Ishikawa (cell line): ENCODE data around the gene MCRS1.

ENCODE experiments used
- CEBPB ChIP-seq: IDR thresholded peaks from 2 replicates; pipeline ENCODE4 v1.6.1; 2012
- CREB1 ChIP-seq: IDR thresholded peaks from 2 replicates; pipeline ENCODE4 v1.6.1; 2012; ENCODE audit warnings: low read depth
- EGR1 ChIP-seq: IDR thresholded peaks from 2 replicates; pipeline ENCODE4 v1.6.1; 2012
- EP300 ChIP-seq: IDR thresholded peaks from 2 replicates; pipeline ENCODE4 v1.6.1; 2012; ENCODE audit warnings: borderline replicate concordance
- FOXM1 ChIP-seq: IDR thresholded peaks from 2 replicates; pipeline ENCODE4 v1.6.1; 2012; ENCODE audit warnings: low read depth, borderline replicate concordance
- MAX ChIP-seq: IDR thresholded peaks from 2 replicates; pipeline ENCODE4 v1.6.1; 2012
- NFIC ChIP-seq: IDR thresholded peaks from 2 replicates; pipeline ENCODE4 v1.6.1; 2012
- RAD21 ChIP-seq: IDR thresholded peaks from 2 replicates; pipeline ENCODE4 v1.6.1; 2012; ENCODE audit warnings: low read depth
- REST ChIP-seq: IDR thresholded peaks from 2 replicates; pipeline ENCODE4 v1.6.1; 2012; ENCODE audit warnings: low read depth, mild to moderate bottlenecking
- TAF1 ChIP-seq: IDR thresholded peaks from 2 replicates; pipeline ENCODE4 v1.6.1; 2012; ENCODE audit warnings: low read depth, mild to moderate bottlenecking
- TCF12 ChIP-seq: IDR thresholded peaks from 2 replicates; pipeline ENCODE4 v1.6.1; 2012; ENCODE audit warnings: low read depth
- TEAD4 ChIP-seq: IDR thresholded peaks from 2 replicates; pipeline ENCODE4 v1.6.1; 2012
- USF1 ChIP-seq: IDR thresholded peaks from 2 replicates; pipeline ENCODE4 v1.6.1; 2012
- YY1 ChIP-seq: IDR thresholded peaks from 2 replicates; pipeline ENCODE4 v1.6.1; 2012; ENCODE audit warnings: low read depth
- ZBTB7A ChIP-seq: IDR thresholded peaks from 2 replicates; pipeline ENCODE4 v1.6.1; 2012; ENCODE audit warnings: low read depth

The MCRS1 gene

GRCh38 chr12:49538510-49539403 lies 29.2 kb downstream of the MCRS1 start, which contains the start of gene KCNH3:
Gene KCNH3 (plus strand): TSS chr12:49539030. CDS start chr12:49539417, 387 bp downstream.
- TF ChIP-seq ZBTB7A: peak; percentile 37; the same call in 1 of the 2 replicates
- TF ChIP-seq FOXM1: no peak
- no peak for TF ChIP-seq CREB1
- TF ChIP-seq MAX: no peak
- TF ChIP-seq YY1: no peak
- no peak for TF ChIP-seq TCF12
- no peak for TF ChIP-seq CEBPB
- 0 out of 2 replicates have a peak, but pooled peaks have one; percentile 49 for TF ChIP-seq EGR1

GRCh38 chr12:49537752-49538509 lies 30.0 kb downstream of the MCRS1 start:
- TF ChIP-seq CREB1 (no peak), ZBTB7A (peak; percentile 73), FOXM1 (no peak)

- TF ChIP-seq TEAD4: no peak
Observed at GRCh38 chr12:49537231-49537751, 30.7 kb downstream of the MCRS1 start.

- TF ChIP-seq ZBTB7A (no peak), CREB1 (no peak), MAX (no peak), NFIC (no peak), REST (no peak), EP300 (no peak), TAF1 (no peak), USF1 (no peak), RAD21 (no peak), TEAD4 (no peak), YY1 (no peak), FOXM1 (no peak), CEBPB (no peak)
Observed at GRCh38 chr12:49536526-49537071, 31.3 kb downstream of the MCRS1 start.

GRCh38 chr12:49535921-49536525 lies 31.9 kb downstream of the MCRS1 start:
- peak; percentile 41; the same call in 1 of the 2 replicates for TF ChIP-seq NFIC
- TF ChIP-seq USF1: no peak

- TF ChIP-seq YY1: no peak
- TF ChIP-seq CREB1: no peak
- no peak for TF ChIP-seq NFIC
- TF ChIP-seq CEBPB: no peak
- no peak for TF ChIP-seq FOXM1
- no peak for TF ChIP-seq TEAD4
- no peak for TF ChIP-seq RAD21
- TF ChIP-seq MAX: no peak
- TF ChIP-seq ZBTB7A: no peak
- TF ChIP-seq EP300: no peak
- TF ChIP-seq TAF1: no peak
- TF ChIP-seq EGR1: no peak
- TF ChIP-seq REST: no peak
- no peak for TF ChIP-seq USF1
- no peak for TF ChIP-seq TCF12
Observed at GRCh38 chr12:49534731-49535278, 33.1 kb downstream of the MCRS1 start.
